Endothelial cell of umbilical vein (primary cell): ENCODE results near the gene FOLR2.

Experiments
- CTCF ChIP-seq, 2 donors: IDR thresholded peaks; 1 replicate in 1 of 2; 2 replicates in 1 of 2; pipeline ENCODE4 v1.5.1; 2011; ENCODE audit warnings: low read length in 2 of 2, mild to moderate bottlenecking in 2 of 2, moderate library complexity in 2 of 2, control low read depth in 1 of 2, inconsistent platforms in 1 of 2, low read depth in 1 of 2; ENCODE audit not compliant: insufficient read depth in 1 of 2; ENCODE audit errors: extremely low read depth in 1 of 2
- EZH2 ChIP-seq: IDR thresholded peaks from 2 replicates; pipeline ENCODE4 v1.6.1; 2012; ENCODE audit warnings: borderline replicate concordance, low read depth, mild to moderate bottlenecking, moderate library complexity, low read length, inconsistent platforms; ENCODE audit not compliant: severe bottlenecking
- FOS ChIP-seq: IDR thresholded peaks from 2 replicates; pipeline ENCODE4 v1.6.1; 2011; ENCODE audit warnings: mild to moderate bottlenecking, low read length, moderate library complexity, borderline replicate concordance; ENCODE audit not compliant: insufficient read depth
- GATA2 ChIP-seq: IDR thresholded peaks from 2 replicates; pipeline ENCODE4 v1.7.0; 2011; ENCODE audit warnings: low read depth, mild to moderate bottlenecking, moderate library complexity, mixed read lengths, low read length; ENCODE audit not compliant: insufficient read length, insufficient read depth
- JUN ChIP-seq: IDR thresholded peaks from 2 replicates; pipeline ENCODE4 v1.6.1; 2011; ENCODE audit warnings: borderline replicate concordance, low read depth; ENCODE audit not compliant: insufficient read length, insufficient read depth
- MAX ChIP-seq: IDR thresholded peaks from 2 replicates; pipeline ENCODE4 v1.6.1; 2011; ENCODE audit not compliant: insufficient read depth, insufficient read length
- POLR2A ChIP-seq: IDR thresholded peaks from 2 replicates; pipeline ENCODE4 v1.6.1; 2012; ENCODE audit warnings: low read depth, mild to moderate bottlenecking, control low read depth, low read length
- POLR2AphosphoS5 ChIP-seq: IDR thresholded peaks from 2 replicates; pipeline ENCODE4 v1.6.1; 2012; ENCODE audit warnings: low read depth, mild to moderate bottlenecking, control low read depth, low read length, moderate library complexity; ENCODE audit not compliant: insufficient read depth

GRCh38 chr11:72191961-72192381 is 24.6 kb upstream of the FOLR2 start, which contains the start of gene FOLR1:
- TF ChIP-seq CTCF (IDR thresholded peaks at IDR 0.05; ENCODE audit: extremely low read depth in 1 of 2, insufficient read depth in 1 of 2, low read depth in 1 of 2, low read length in 2 of 2) = no peak
- TF ChIP-seq FOS = no peak
- no peak for TF ChIP-seq GATA2
- no peak for TF ChIP-seq POLR2A
- TF ChIP-seq POLR2AphosphoS5 = no peak
- no peak for TF ChIP-seq MAX
- TF ChIP-seq EZH2 = no peak
- TF ChIP-seq JUN = no peak
